Astrocyte of the spinal cord (primary cell): ENCODE measurements around the gene KANSL1.

Experiments
- DNase-seq: peaks from one replicate; pipeline ENCODE4 v3.0.0; 2011; ENCODE audit warnings: low read depth, low spot score
- H3K4me3 ChIP-seq: 2 replicates; pipeline ENCODE4 v1.5.1; 2011; ENCODE audit warnings: low read depth, mild to moderate bottlenecking, low read length, moderate library complexity
- CTCF ChIP-seq: IDR thresholded peaks from 2 replicates; pipeline ENCODE4 v1.5.1; 2012; ENCODE audit warnings: low read depth, mild to moderate bottlenecking, low read length, inconsistent platforms
- in situ Hi-C: cut with HindIII; loops from 2 replicates; pipeline ENCODE4 v1.10.0; 2017; ENCODE audit warnings: low sequenced_read_pairs

Gene KANSL1

GRCh38 chr17:45985447-45985846, 207.8 kb downstream of the KANSL1 start:
- TF ChIP-seq CTCF = no peak
- in situ Hi-C loops = no loop called here
- H3K4me3 ChIP-seq = no peak overlapping the region
- no peak for DNase-seq

- in situ Hi-C loops = no loop called here
- H3K4me3 ChIP-seq = no peak overlapping the region
- TF ChIP-seq CTCF = no peak
- DNase-seq = no peak
These were observed 208.9 kb downstream of the KANSL1 start for GRCh38 chr17:45984368-45984767.

GRCh38 chr17:45983614-45984310, 209.5 kb downstream of the KANSL1 start:
- in situ Hi-C loops = no loop called here
- no peak for TF ChIP-seq CTCF
- DNase-seq = no peak
- H3K4me3 ChIP-seq = no peak overlapping the region

GRCh38 chr17:45982791-45983613, 210.2 kb downstream of the KANSL1 start:
- DNase-seq = no peak
- no peak for TF ChIP-seq CTCF
- no peak overlapping the region for H3K4me3 ChIP-seq
- in situ Hi-C loops = no loop called here

- TF ChIP-seq CTCF = no peak
- no peak for DNase-seq
- H3K4me3 ChIP-seq = no peak overlapping the region
- in situ Hi-C loops = no loop called here
These were observed 211.9 kb downstream of the KANSL1 start for GRCh38 chr17:45981306-45981705.

GRCh38 chr17:45980855-45981254, 212.4 kb downstream of the KANSL1 start:
- DNase-seq = no peak
- in situ Hi-C loops = no loop called here
- no peak overlapping the region for H3K4me3 ChIP-seq
- TF ChIP-seq CTCF = no peak
